A673 (cell line): Measurements from ENCODE around the gene HSFX2. TPM values are rescaled to one million over a fixed set of nuclear protein-coding genes. Genes with fewer than 3 reads are reported as not detected.
"Not testable (repeated sequence)": the region's sequence is repeated elsewhere in the genome, so short reads cannot be mapped to it uniquely, and the experiment has no call there.

Experiments used
- BruUV-seq: library from RNA; stranded (reverse); fragments of 400-500 nt; replicated peaks from 2 replicates; lab custom pipeline; 2021; lab: Mats Ljungman, UMichigan
- CTCF ChIA-PET: fragments of 300-600 bp; sonication (Branson Sonifier 250); formaldehyde crosslinking; loops from one replicate; lab custom pipeline; 2022; ENCODE audit warnings: antibody characterized with exemption; lab: Charles Lee
- POLR2A ChIA-PET: fragments of 300-600 bp; sonication (Branson Sonifier 250); formaldehyde crosslinking; loops from one replicate; lab custom pipeline; 2022; ENCODE audit warnings: antibody characterized with exemption; ENCODE audit not compliant: low non-redundant PET; lab: Charles Lee
- DNase-seq: peaks from one replicate; pipeline ENCODE4 v3.0.0-alpha.2; 2015; ENCODE audit warnings: low spot score
- H3K27ac ChIP-seq: fragments of 200-600 bp; sonication (generic); 2 replicates; pipeline ENCODE4 v1.5.1; 2016; ENCODE audit warnings: mixed run types, low read depth, mild to moderate bottlenecking, mixed read lengths, antibody characterized with exemption, low read length; ENCODE audit not compliant: poor library complexity, severe bottlenecking
- H3K27me3 ChIP-seq: fragments of 200-600 bp; sonication (generic); replicated peaks from 2 replicates; pipeline ENCODE4 v1.6.1; 2017; ENCODE audit warnings: mixed run types, low read depth, mild to moderate bottlenecking, mixed read lengths, antibody characterized with exemption, low read length; ENCODE audit not compliant: insufficient read depth, poor library complexity
- H3K36me3 ChIP-seq: fragments of 200-600 bp; sonication (generic); 2 replicates; pipeline ENCODE4 v1.6.1; 2016; ENCODE audit warnings: mixed run types, mild to moderate bottlenecking, mixed read lengths, antibody characterized with exemption, low read length; ENCODE audit not compliant: insufficient read depth, poor library complexity, severe bottlenecking
- H3K4me1 ChIP-seq: fragments of 200-600 bp; sonication (generic); 2 replicates; pipeline ENCODE4 v1.6.1; 2017; ENCODE audit warnings: mixed run types, mild to moderate bottlenecking, mixed read lengths, antibody characterized with exemption, low read length; ENCODE audit not compliant: insufficient read depth, poor library complexity, severe bottlenecking
- H3K4me3 ChIP-seq: fragments of 200-600 bp; sonication (generic); 2 replicates; pipeline ENCODE4 v1.5.1; 2016; ENCODE audit warnings: low read depth, mixed run types, mild to moderate bottlenecking, mixed read lengths, low read length; ENCODE audit not compliant: poor library complexity, severe bottlenecking
- H3K9me3 ChIP-seq: fragments of 200-600 bp; sonication (generic); 2 replicates; pipeline ENCODE4 v1.6.1; 2016; ENCODE audit warnings: mixed run types, low read depth, mild to moderate bottlenecking, mixed read lengths, antibody characterized with exemption, low read length; ENCODE audit not compliant: poor library complexity, severe bottlenecking
- CTCF ChIP-seq: fragments of 300-800, 200-600 bp; sonication (generic); conservative IDR thresholded peaks from 2 replicates; pipeline ENCODE4 v1.5.1; 2017; ENCODE audit warnings: low read depth, mild to moderate bottlenecking, antibody characterized with exemption, low read length, moderate library complexity, mixed read lengths
- EZH2 ChIP-seq: fragments of 200-600 bp; sonication (generic); IDR thresholded peaks from 2 replicates; pipeline ENCODE4 v1.6.1; 2017; ENCODE audit warnings: borderline replicate concordance, low read depth, mild to moderate bottlenecking, mixed read lengths, antibody characterized with exemption, low read length; ENCODE audit not compliant: poor library complexity, severe bottlenecking
- intact Hi-C: fragments of 100-400 bp; cut with micrococcal nuclease; formaldehyde crosslinking; loops from one replicate; pipeline ENCODE4 v1.10.0; 2022; ENCODE audit not compliant: unreplicated experiment
- total RNA-seq: library from RNA; stranded (reverse); gene quantifications from 2 replicates; pipeline ENCODE4 v1.2.3, GENCODE V29; 2021

The HSFX2 gene
- total RNA-seq, 1 experiment from 2014 or later, result not detected

GRCh38 chrX:149628768-149629167 is 33.7 kb upstream of the HSFX2 start:
- no TSS peak for BruUV-seq
- ChIA-PET POLR2A (no interaction called here), CTCF (no interaction called here)
- Histone ChIP-seq H3K27ac (no peak overlapping the region), H3K4me3 (no peak overlapping the region), H3K9me3 (no peaks in the 10 kb centered on the region), H3K27me3 (no peaks in the 10 kb centered on the region), H3K4me1 (no peaks in the 10 kb centered on the region), H3K36me3 (no peaks in the 10 kb centered on the region)
- DNase-seq, result no peak
- TF ChIP-seq CTCF (no peak), EZH2 (no peak)
- intact Hi-C loops, result no loop called here

- intact Hi-C loops, result no loop called here
- Histone ChIP-seq H3K27ac (no peak overlapping the region), H3K9me3 (no peaks in the 10 kb centered on the region), H3K36me3 (no peaks in the 10 kb centered on the region), H3K4me3 (no peak overlapping the region), H3K27me3 (no peaks in the 10 kb centered on the region), H3K4me1 (no peaks in the 10 kb centered on the region)
- no TSS peak for BruUV-seq
- ChIA-PET CTCF (no interaction called here), POLR2A (no interaction called here)
- no peak for DNase-seq
- TF ChIP-seq EZH2, result no peak
- no peak for TF ChIP-seq CTCF
These were observed 33.2 kb upstream of the HSFX2 start for GRCh38 chrX:149628280-149628679.

GRCh38 chrX:149626829-149627228 is 31.7 kb upstream of the HSFX2 start:
- H3K4me1 ChIP-seq, H3K4me3 ChIP-seq, H3K27me3 ChIP-seq, POLR2A ChIA-PET, BruUV-seq, CTCF ChIA-PET, intact Hi-C loops, H3K9me3 ChIP-seq, H3K27ac ChIP-seq, DNase-seq, H3K36me3 ChIP-seq: not testable (repeated sequence)

GRCh38 chrX:149619662-149620061 is 24.5 kb upstream of the HSFX2 start:
- H3K9me3 ChIP-seq, BruUV-seq, DNase-seq, H3K27ac ChIP-seq, CTCF ChIA-PET, intact Hi-C loops, H3K36me3 ChIP-seq, H3K4me3 ChIP-seq, H3K4me1 ChIP-seq, H3K27me3 ChIP-seq: not testable (repeated sequence)
- POLR2A ChIA-PET, result interaction anchor here (0.5 kb wide), 1 partner anchor 79 kb away, joined by 11 read pairs; no protein-coding TSS in a partner anchor
